ENCODE measurements around the gene CCNO. TPM values are rescaled to one million over a fixed set of nuclear protein-coding genes. Genes with fewer than 3 reads are reported as not detected.

Gene CCNO
- total and polyA plus RNA-seq, 2 experiments from 2014 or later = not detected

- Mint-ChIP-seq H3K36me3 (ENCODE audit: low read depth) (peaks cover 3% of the 10 kb centered on the region; the same call in 1 of the 3 replicates), H3K4me3 (peak overlapping the region; percentile 88), H3K9me3 (peaks cover 5% of the 10 kb centered on the region), H3K4me1 (peaks cover 27% of the 10 kb centered on the region), H3K27me3 (ENCODE audit: insufficient read depth, low read depth, poor library complexity) (peaks cover 97% of the 10 kb centered on the region), H3K27ac (no peak overlapping the region)
- Histone ChIP-seq H3K79me2 (replicated peaks; ENCODE audit: insufficient read depth) (no peaks in the 10 kb centered on the region), H3F3A (replicated peaks; ENCODE audit: low read depth) (peaks cover 30% of the 10 kb centered on the region), H3K4me3 (peak overlapping the region; percentile 74), H2AFZ (peak overlapping the region; percentile 98), H3K9me2 (ENCODE audit: insufficient read depth) (no peaks in the 10 kb centered on the region), H4K20me1 (replicated peaks; ENCODE audit: insufficient read depth) (peaks cover 38% of the 10 kb centered on the region), H3K36me3 (ENCODE audit: insufficient read depth) (no peaks in the 10 kb centered on the region; the same call in 1 of the 2 replicates), H3K27ac (ENCODE audit: low read depth) (no peak overlapping the region), H3K27me3 (ENCODE audit: insufficient read depth) (peaks cover 100% of the 10 kb centered on the region), H3K4me1 (ENCODE audit: insufficient read depth) (peaks cover 34% of the 10 kb centered on the region), H3K4me2 (peak overlapping the region; percentile 95)
- TF ChIP-seq ZNF114 (CRISPR knock-in tag; IDR thresholded peaks at IDR 0.05) (no peak), EZH2 (IDR thresholded peaks at IDR 0.05; ENCODE audit: low read depth, unreplicated experiment) (peak; percentile 96)
- ATAC-seq (no peak), DNase-seq (ENCODE audit: low spot score) (no peak)
Observed at GRCh38 chr5:55231919-55232270, 1.5 kb downstream of the CCNO start.

- H3K4me3 ChIP-seq = peak overlapping the region; percentile 74
- no peaks in the 10 kb centered on the region for H3K79me2 ChIP-seq (replicated peaks; ENCODE audit: insufficient read depth)
- no peak overlapping the region for H3K27ac Mint-ChIP-seq
- peaks cover 100% of the 10 kb centered on the region for H3K27me3 ChIP-seq (ENCODE audit: insufficient read depth)
- ATAC-seq (no peak), DNase-seq (ENCODE audit: low spot score) (peak; percentile 36)
- no peak overlapping the region for H3K27ac ChIP-seq (ENCODE audit: low read depth)
- H3K4me1 Mint-ChIP-seq = peaks cover 27% of the 10 kb centered on the region
- peaks cover 30% of the 10 kb centered on the region for H3F3A ChIP-seq (replicated peaks; ENCODE audit: low read depth)
- H3K9me2 ChIP-seq (ENCODE audit: insufficient read depth) = no peaks in the 10 kb centered on the region
- H2AFZ ChIP-seq = peak overlapping the region; percentile 98; the same call in 1 of the 2 replicates
- TF ChIP-seq CTCF (conservative IDR thresholded peaks at IDR 0.05; ENCODE audit: low read depth in 2 of 2) (no peak), EZH2 (IDR thresholded peaks at IDR 0.05; ENCODE audit: low read depth, unreplicated experiment) (peak; percentile 87), EZH2phosphoT487 (IDR thresholded peaks at IDR 0.05; ENCODE audit: unreplicated experiment) (peak; percentile 67)
- H3K4me1 ChIP-seq (ENCODE audit: insufficient read depth) = peaks cover 34% of the 10 kb centered on the region
- H3K4me3 Mint-ChIP-seq = peak overlapping the region; percentile 88
- H3K36me3 Mint-ChIP-seq (ENCODE audit: low read depth) = peaks cover 3% of the 10 kb centered on the region; the same call in 1 of the 3 replicates
- H3K9me3 Mint-ChIP-seq = peaks cover 5% of the 10 kb centered on the region
- H4K20me1 ChIP-seq (replicated peaks; ENCODE audit: insufficient read depth) = peaks cover 38% of the 10 kb centered on the region
- peak overlapping the region; percentile 95 for H3K4me2 ChIP-seq
- no peaks in the 10 kb centered on the region; the same call in 1 of the 2 replicates for H3K36me3 ChIP-seq (ENCODE audit: insufficient read depth)
- peaks cover 96% of the 10 kb centered on the region for H3K27me3 Mint-ChIP-seq (ENCODE audit: insufficient read depth, low read depth, poor library complexity)
Observed at GRCh38 chr5:55231029-55231918, 2.1 kb downstream of the CCNO start.

GRCh38 chr5:55230086-55230629 is 3.2 kb downstream of the CCNO start:
- Histone ChIP-seq H3F3A (replicated peaks; ENCODE audit: low read depth) (peaks cover 30% of the 10 kb centered on the region), H3K9me2 (ENCODE audit: insufficient read depth) (no peaks in the 10 kb centered on the region), H3K4me2 (no peak overlapping the region), H4K20me1 (replicated peaks; ENCODE audit: insufficient read depth) (peaks cover 47% of the 10 kb centered on the region), H3K4me3 (no peak overlapping the region), H2AFZ (no peak overlapping the region), H3K4me1 (ENCODE audit: insufficient read depth) (peaks cover 34% of the 10 kb centered on the region), H3K79me2 (replicated peaks; ENCODE audit: insufficient read depth) (no peaks in the 10 kb centered on the region), H3K36me3 (ENCODE audit: insufficient read depth) (no peaks in the 10 kb centered on the region; the same call in 1 of the 2 replicates), H3K27ac (ENCODE audit: low read depth) (no peak overlapping the region), H3K27me3 (ENCODE audit: insufficient read depth) (peaks cover 100% of the 10 kb centered on the region)
- Mint-ChIP-seq H3K4me3 (no peak overlapping the region; the same call in 2 of the 3 replicates), H3K4me1 (peaks cover 27% of the 10 kb centered on the region), H3K27me3 (ENCODE audit: insufficient read depth, low read depth, poor library complexity) (peaks cover 96% of the 10 kb centered on the region), H3K9me3 (peaks cover 5% of the 10 kb centered on the region), H3K27ac (no peak overlapping the region), H3K36me3 (ENCODE audit: low read depth) (peaks cover 3% of the 10 kb centered on the region; the same call in 1 of the 3 replicates)
- peak; percentile 86 for TF ChIP-seq EZH2 (IDR thresholded peaks at IDR 0.05; ENCODE audit: low read depth, unreplicated experiment)
- no peak for TF ChIP-seq POLR2AphosphoS5 (IDR thresholded peaks at IDR 0.05; ENCODE audit: low read depth)
- TF ChIP-seq ZNF462 (CRISPR knock-in tag; IDR thresholded peaks at IDR 0.05) = no peak
- DNase-seq (ENCODE audit: low spot score) (no peak), ATAC-seq (no peak)
